Measurements from ENCODE around the gene MYL3.

MYL3 gene

GRCh38 chr3:46898321-46899150 is 35.3 kb upstream of the MYL3 start:
- Histone ChIP-seq H3K9me3 (ENCODE audit: control insufficient read depth in 1 of 2, low read length in 2 of 2) (no peaks in the 10 kb centered on the region), H3K4me3 (ENCODE audit: low read depth in 1 of 2, low read length in 2 of 2) (peak overlapping the region in 1 of 2 donors; percentile 18), H3K4me1 (ENCODE audit: control insufficient read depth in 1 of 2, insufficient read depth in 2 of 2, low read length in 2 of 2) (peaks cover 0 to 12% of the 10 kb centered on the region in 2 donors), H3K36me3 (ENCODE audit: control insufficient read depth in 1 of 2, insufficient read depth in 2 of 2, low read length in 2 of 2) (no peaks in the 10 kb centered on the region), H3K27me3 (ENCODE audit: low read depth, low read length) (peaks cover under 1% of the 10 kb centered on the region), H3K27ac (ENCODE audit: low read length) (no peak overlapping the region)

GRCh38 chr3:46897829-46898320 is 34.6 kb upstream of the MYL3 start:
- peaks cover 3% of the 10 kb centered on the region for H3K27me3 ChIP-seq (ENCODE audit: low read depth, low read length)
- peaks cover 2 to 18% of the 10 kb centered on the region in 2 donors for H3K4me1 ChIP-seq (ENCODE audit: control insufficient read depth in 1 of 2, insufficient read depth in 2 of 2, low read length in 2 of 2)
- no peaks in the 10 kb centered on the region for H3K36me3 ChIP-seq (ENCODE audit: control insufficient read depth in 1 of 2, insufficient read depth in 2 of 2, low read length in 2 of 2)
- no peaks in the 10 kb centered on the region for H3K9me3 ChIP-seq (ENCODE audit: control insufficient read depth in 1 of 2, low read length in 2 of 2)
- H3K4me3 ChIP-seq (ENCODE audit: low read depth in 1 of 2, low read length in 2 of 2): no peak overlapping the region
- no peak overlapping the region for H3K27ac ChIP-seq (ENCODE audit: low read length)

- Histone ChIP-seq H3K9me3 (ENCODE audit: control insufficient read depth in 1 of 2, low read length in 2 of 2) (no peaks in the 10 kb centered on the region), H3K4me1 (ENCODE audit: control insufficient read depth in 1 of 2, insufficient read depth in 2 of 2, low read length in 2 of 2) (peaks cover 4 to 25% of the 10 kb centered on the region in 2 donors), H3K27ac (ENCODE audit: low read length) (no peak overlapping the region), H3K27me3 (ENCODE audit: low read depth, low read length) (peaks cover 3% of the 10 kb centered on the region), H3K4me3 (ENCODE audit: low read depth in 1 of 2, low read length in 2 of 2) (no peak overlapping the region), H3K36me3 (ENCODE audit: control insufficient read depth in 1 of 2, insufficient read depth in 2 of 2, low read length in 2 of 2) (no peaks in the 10 kb centered on the region)
Measured at GRCh38 chr3:46897031-46897430, 33.8 kb upstream of the MYL3 start.

DNA sequence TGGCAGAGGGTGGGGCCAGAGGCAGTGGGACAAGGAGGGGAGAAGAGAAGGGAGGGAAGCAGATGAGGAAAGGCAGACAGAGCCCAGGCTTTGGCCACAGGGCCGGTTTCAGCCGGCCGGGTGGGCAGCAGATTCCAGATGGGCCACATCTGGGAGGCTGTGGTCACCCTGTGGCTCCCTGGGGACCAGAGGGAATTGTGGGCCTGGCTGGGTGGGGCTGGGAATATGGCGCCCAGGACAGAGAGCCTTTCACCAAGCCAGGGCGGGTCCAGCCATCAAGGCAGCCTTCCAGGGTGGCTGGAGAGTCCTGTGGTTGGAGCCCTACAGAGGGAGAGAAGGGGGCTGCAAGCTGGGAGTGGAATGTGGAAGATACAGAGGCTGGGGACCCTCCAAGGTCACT is 33.1 kb upstream of the MYL3 start:
- no peak overlapping the region for H3K27ac ChIP-seq (ENCODE audit: low read length)
- H3K27me3 ChIP-seq (ENCODE audit: low read depth, low read length): peaks cover 3% of the 10 kb centered on the region
- no peak overlapping the region for H3K4me3 ChIP-seq (ENCODE audit: low read depth in 1 of 2, low read length in 2 of 2)
- no peaks in the 10 kb centered on the region for H3K36me3 ChIP-seq (ENCODE audit: control insufficient read depth in 1 of 2, insufficient read depth in 2 of 2, low read length in 2 of 2)
- no peaks in the 10 kb centered on the region for H3K9me3 ChIP-seq (ENCODE audit: control insufficient read depth in 1 of 2, low read length in 2 of 2)
- H3K4me1 ChIP-seq (ENCODE audit: control insufficient read depth in 1 of 2, insufficient read depth in 2 of 2, low read length in 2 of 2): peaks cover 4 to 29% of the 10 kb centered on the region in 2 donors

GRCh38 chr3:46895761-46896160 is 32.5 kb upstream of the MYL3 start:
- no peak overlapping the region for H3K4me3 ChIP-seq (ENCODE audit: low read depth in 1 of 2, low read length in 2 of 2)
- no peak overlapping the region for H3K27ac ChIP-seq (ENCODE audit: low read length)
- H3K9me3 ChIP-seq (ENCODE audit: control insufficient read depth in 1 of 2, low read length in 2 of 2): no peaks in the 10 kb centered on the region
- peaks cover 4 to 29% of the 10 kb centered on the region in 2 donors for H3K4me1 ChIP-seq (ENCODE audit: control insufficient read depth in 1 of 2, insufficient read depth in 2 of 2, low read length in 2 of 2)
- H3K36me3 ChIP-seq (ENCODE audit: control insufficient read depth in 1 of 2, insufficient read depth in 2 of 2, low read length in 2 of 2): no peaks in the 10 kb centered on the region
- peaks cover 3% of the 10 kb centered on the region for H3K27me3 ChIP-seq (ENCODE audit: low read depth, low read length)

DNA sequence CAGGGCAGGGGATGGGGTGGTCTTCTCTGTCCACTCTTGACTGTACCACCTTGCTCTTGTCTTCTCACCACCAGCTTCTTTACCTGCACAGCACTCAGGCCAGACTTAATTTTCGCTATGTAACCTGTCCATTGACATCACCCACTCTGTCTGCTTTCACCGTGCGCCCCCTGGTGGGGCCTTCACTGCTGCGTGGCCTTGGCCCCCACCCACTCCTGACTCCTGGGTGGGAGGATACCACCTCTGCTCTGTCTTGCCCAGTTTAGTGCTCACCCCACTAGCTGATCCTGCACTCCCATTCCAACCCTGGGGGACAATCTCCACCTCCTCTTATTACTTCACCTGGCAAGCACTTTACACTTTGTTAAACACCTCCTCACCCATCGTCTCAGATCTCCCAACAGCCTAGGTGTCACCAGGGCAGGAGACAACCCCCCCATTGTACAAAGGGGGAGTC is 32.0 kb upstream of the MYL3 start:
- H3K9me3 ChIP-seq (ENCODE audit: control insufficient read depth in 1 of 2, low read length in 2 of 2): no peaks in the 10 kb centered on the region
- H3K4me1 ChIP-seq (ENCODE audit: control insufficient read depth in 1 of 2, insufficient read depth in 2 of 2, low read length in 2 of 2): peaks cover 4 to 29% of the 10 kb centered on the region in 2 donors
- H3K4me3 ChIP-seq (ENCODE audit: low read depth in 1 of 2, low read length in 2 of 2): no peak overlapping the region
- H3K36me3 ChIP-seq (ENCODE audit: control insufficient read depth in 1 of 2, insufficient read depth in 2 of 2, low read length in 2 of 2): no peaks in the 10 kb centered on the region
- no peak overlapping the region for H3K27ac ChIP-seq (ENCODE audit: low read length)
- H3K27me3 ChIP-seq (ENCODE audit: low read depth, low read length): peaks cover 3% of the 10 kb centered on the region

DNA sequence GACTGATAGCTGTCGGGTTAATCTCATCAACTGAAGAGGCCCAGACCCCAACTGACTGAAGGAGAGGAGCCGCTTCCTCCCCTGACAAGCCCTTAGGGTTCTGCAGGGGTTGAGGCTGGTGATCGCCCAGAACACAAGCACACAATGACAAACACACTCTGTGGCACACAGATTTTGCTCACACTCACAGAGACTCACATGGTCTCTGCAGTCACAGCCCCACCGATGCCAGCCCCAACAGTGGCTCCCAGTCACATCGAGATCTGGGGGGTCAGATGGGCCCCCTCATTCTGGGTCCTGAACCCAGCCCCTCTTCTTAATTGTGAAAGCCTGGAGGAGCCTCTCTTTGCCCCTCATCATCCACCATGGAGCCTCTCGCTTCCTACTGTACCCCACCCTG is 31.0 kb upstream of the MYL3 start:
- Histone ChIP-seq H3K4me1 (ENCODE audit: control insufficient read depth in 1 of 2, insufficient read depth in 2 of 2, low read length in 2 of 2) (peaks cover 4 to 29% of the 10 kb centered on the region in 2 donors), H3K9me3 (ENCODE audit: control insufficient read depth in 1 of 2, low read length in 2 of 2) (no peaks in the 10 kb centered on the region), H3K4me3 (ENCODE audit: low read depth in 1 of 2, low read length in 2 of 2) (no peak overlapping the region), H3K27me3 (ENCODE audit: low read depth, low read length) (peaks cover 3% of the 10 kb centered on the region), H3K27ac (ENCODE audit: low read length) (no peak overlapping the region), H3K36me3 (ENCODE audit: control insufficient read depth in 1 of 2, insufficient read depth in 2 of 2, low read length in 2 of 2) (no peaks in the 10 kb centered on the region)

- Histone ChIP-seq H3K27ac (ENCODE audit: low read length) (no peak overlapping the region), H3K4me1 (ENCODE audit: control insufficient read depth in 1 of 2, insufficient read depth in 2 of 2, low read length in 2 of 2) (peaks cover 4 to 25% of the 10 kb centered on the region in 2 donors), H3K9me3 (ENCODE audit: control insufficient read depth in 1 of 2, low read length in 2 of 2) (no peaks in the 10 kb centered on the region), H3K27me3 (ENCODE audit: low read depth, low read length) (peaks cover 3% of the 10 kb centered on the region), H3K36me3 (ENCODE audit: control insufficient read depth in 1 of 2, insufficient read depth in 2 of 2, low read length in 2 of 2) (no peaks in the 10 kb centered on the region), H3K4me3 (ENCODE audit: low read depth in 1 of 2, low read length in 2 of 2) (no peak overlapping the region)
Measured at GRCh38 chr3:46893763-46894162, 30.5 kb upstream of the MYL3 start.

- no peak overlapping the region for H3K27ac ChIP-seq (ENCODE audit: low read length)
- no peak overlapping the region for H3K4me3 ChIP-seq (ENCODE audit: low read depth in 1 of 2, low read length in 2 of 2)
Measured at GRCh38 chr3:46893146-46893748, 30.0 kb upstream of the MYL3 start.

DNA sequence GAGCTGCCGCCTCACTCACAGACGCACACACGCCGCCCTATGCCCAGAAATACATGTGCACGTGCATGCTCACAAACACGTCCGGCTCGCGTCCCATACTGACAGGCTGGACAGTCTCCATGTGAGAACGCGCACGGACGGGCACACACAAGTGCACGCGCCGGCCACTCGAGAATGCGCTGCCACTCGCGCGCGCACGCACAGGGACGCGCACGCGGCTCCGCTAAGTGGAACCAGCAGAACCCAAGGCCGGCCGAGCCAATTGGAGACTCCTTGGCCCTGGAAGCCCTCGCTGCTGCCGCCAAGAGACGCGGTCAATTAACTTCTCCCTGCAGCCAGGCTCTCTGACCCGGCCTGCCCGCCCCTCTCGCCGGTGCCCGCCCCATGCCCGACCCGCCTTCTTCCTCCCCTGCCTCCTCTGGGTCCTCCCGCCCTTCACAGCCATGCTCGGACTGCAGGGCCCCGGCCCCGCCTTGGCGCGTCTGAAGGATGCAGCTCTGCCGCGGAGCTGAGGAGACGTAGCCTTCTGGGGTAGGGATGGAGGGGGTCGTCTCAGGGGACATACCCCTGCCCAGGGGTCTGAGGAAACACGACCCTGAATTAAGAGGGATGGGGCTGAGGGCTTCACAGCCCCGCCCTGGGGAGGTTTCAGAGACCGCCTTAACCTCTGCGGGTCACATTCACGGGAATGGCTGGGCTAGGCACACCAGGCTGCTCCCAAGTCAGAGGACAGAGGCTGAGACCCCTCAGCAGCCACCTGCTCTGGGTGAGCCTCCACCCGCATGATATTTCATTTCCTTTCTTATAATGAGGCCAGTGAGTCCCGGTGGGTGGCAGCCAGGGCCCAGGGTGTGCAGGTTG is 29.3 kb upstream of the MYL3 start:
- Histone ChIP-seq H3K27ac (ENCODE audit: low read length) (no peak overlapping the region), H3K27me3 (ENCODE audit: low read depth, low read length) (peaks cover 3% of the 10 kb centered on the region), H3K9me3 (ENCODE audit: control insufficient read depth in 1 of 2, low read length in 2 of 2) (no peaks in the 10 kb centered on the region), H3K4me1 (ENCODE audit: control insufficient read depth in 1 of 2, insufficient read depth in 2 of 2, low read length in 2 of 2) (peaks cover 4 to 17% of the 10 kb centered on the region in 2 donors), H3K36me3 (ENCODE audit: control insufficient read depth in 1 of 2, insufficient read depth in 2 of 2, low read length in 2 of 2) (no peaks in the 10 kb centered on the region), H3K4me3 (ENCODE audit: low read depth in 1 of 2, low read length in 2 of 2) (peak overlapping the region; percentile 37 to 70)

More at GRCh38 chr3:46893146-46893748, 30.0 kb upstream of the MYL3 start:
- peaks cover 3% of the 10 kb centered on the region for H3K27me3 ChIP-seq (ENCODE audit: low read depth, low read length)
- no peaks in the 10 kb centered on the region for H3K36me3 ChIP-seq (ENCODE audit: control insufficient read depth in 1 of 2, insufficient read depth in 2 of 2, low read length in 2 of 2)
- H3K4me1 ChIP-seq (ENCODE audit: control insufficient read depth in 1 of 2, insufficient read depth in 2 of 2, low read length in 2 of 2): peaks cover 4 to 20% of the 10 kb centered on the region in 2 donors
- H3K9me3 ChIP-seq (ENCODE audit: control insufficient read depth in 1 of 2, low read length in 2 of 2): no peaks in the 10 kb centered on the region

DNA sequence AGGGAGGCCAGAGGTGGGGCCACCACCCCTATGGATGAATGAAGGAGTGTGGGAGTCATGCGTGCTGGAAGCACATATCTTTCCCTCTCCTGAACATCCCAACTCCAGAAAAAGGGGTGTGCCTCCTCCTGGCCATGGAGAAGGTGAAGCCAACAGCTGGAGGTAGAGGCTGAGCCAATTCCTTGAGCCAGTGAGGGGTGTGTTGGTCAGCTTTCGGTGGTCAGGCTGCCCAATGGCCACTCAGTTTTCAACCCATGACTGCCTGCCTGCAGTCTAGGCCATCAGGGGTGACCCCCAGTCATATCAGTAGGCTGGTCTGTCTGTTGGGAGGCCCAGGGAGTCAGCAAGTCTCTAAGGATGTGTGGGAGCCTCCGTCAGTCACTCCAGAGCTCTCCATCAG is 27.9 kb upstream of the MYL3 start:
- H3K4me3 ChIP-seq (ENCODE audit: low read depth in 1 of 2, low read length in 2 of 2): no peak overlapping the region
- H3K27me3 ChIP-seq (ENCODE audit: low read depth, low read length): peaks cover 3% of the 10 kb centered on the region
- no peaks in the 10 kb centered on the region for H3K9me3 ChIP-seq (ENCODE audit: control insufficient read depth in 1 of 2, low read length in 2 of 2)
- H3K27ac ChIP-seq (ENCODE audit: low read length): no peak overlapping the region
- no peaks in the 10 kb centered on the region for H3K36me3 ChIP-seq (ENCODE audit: control insufficient read depth in 1 of 2, insufficient read depth in 2 of 2, low read length in 2 of 2)
- peaks cover 4 to 17% of the 10 kb centered on the region in 2 donors for H3K4me1 ChIP-seq (ENCODE audit: control insufficient read depth in 1 of 2, insufficient read depth in 2 of 2, low read length in 2 of 2)
